K562 (cell line): ENCODE results near the gene MAN1A1. TPM values are rescaled to one million over a fixed set of nuclear protein-coding genes. Genes with fewer than 3 reads are reported as not detected.

Experiments used
- ATF1 ChIP-seq, 2 experiments: fragments of 450-650 bp in 1 of 2; IDR thresholded peaks; 2 replicates each; pipeline ENCODE4 v1.6.1; 2016; ENCODE audit warnings: missing compliant biosample characterization in 1 of 2, missing genetic modification characterization in 1 of 2
- ATF7 ChIP-seq: fragments of 450-650 bp; IDR thresholded peaks from 2 replicates; pipeline ENCODE4 v1.7.1; 2014; ENCODE audit warnings: mild to moderate bottlenecking, moderate library complexity
- BCL6 ChIP-seq: fragments of 250-450 bp; sonication (Bioruptor Pico); IDR thresholded peaks from 2 replicates; pipeline ENCODE4 v1.4.0; 2020
- CBFA2T2 ChIP-seq: fragments of 450-650 bp; conservative IDR thresholded peaks from 2 replicates; pipeline ENCODE4 v1.6.1; 2017; ENCODE audit warnings: mild to moderate bottlenecking
- CBX1 ChIP-seq: sonication (generic); IDR thresholded peaks from 2 replicates; pipeline ENCODE4 v1.6.1; 2016; ENCODE audit warnings: antibody characterized with exemption, low read depth, mild to moderate bottlenecking
- EWSR1 ChIP-seq: fragments of 450-650 bp; IDR thresholded peaks from 2 replicates; pipeline ENCODE4 v1.6.1; 2018; ENCODE audit warnings: borderline replicate concordance, mild to moderate bottlenecking, low read depth, moderate library complexity; ENCODE audit not compliant: partially characterized antibody
- GATAD2B ChIP-seq: fragments of 450-650 bp; IDR thresholded peaks from 2 replicates; pipeline ENCODE4 v1.6.1; 2017; ENCODE audit warnings: mild to moderate bottlenecking, borderline replicate concordance
- LEF1 ChIP-seq: fragments of 450-650 bp; IDR thresholded peaks from 2 replicates; pipeline ENCODE4 v1.6.1; 2016; ENCODE audit warnings: mild to moderate bottlenecking
- MAFK ChIP-seq: IDR thresholded peaks from 2 replicates; pipeline ENCODE4 v1.6.1; 2011; ENCODE audit warnings: low read length, improper control_type of control experiment
- NUFIP1 ChIP-seq: fragments of 450-650 bp; IDR thresholded peaks from 2 replicates; pipeline ENCODE4 v1.6.1; 2018; ENCODE audit not compliant: partially characterized antibody
- PCBP2 ChIP-seq: fragments of 200-400 bp; formaldehyde crosslinking; IDR thresholded peaks from 2 replicates; pipeline ENCODE4 v1.6.1; 2018; ENCODE audit warnings: low read length, low read depth, mild to moderate bottlenecking, moderate library complexity; ENCODE audit not compliant: poor library complexity, severe bottlenecking
- PHB2 ChIP-seq: fragments of 450-650 bp; IDR thresholded peaks from 2 replicates; pipeline ENCODE4 v1.6.1; 2017; ENCODE audit warnings: low read depth
- PHF21A ChIP-seq: fragments of 450-650 bp; IDR thresholded peaks from 2 replicates; pipeline ENCODE4 v1.6.1; 2017; ENCODE audit warnings: low read depth, borderline replicate concordance
- RBM34 ChIP-seq: fragments of 200-400 bp; formaldehyde crosslinking; IDR thresholded peaks from 2 replicates; pipeline ENCODE4 v1.6.1; 2018; ENCODE audit warnings: low read length, borderline replicate concordance; ENCODE audit not compliant: insufficient read depth
- SMARCC2 ChIP-seq: fragments of 450-650 bp; IDR thresholded peaks from 2 replicates; pipeline ENCODE4 v1.6.1; 2017; ENCODE audit warnings: antibody characterized with exemption, moderate library complexity, mild to moderate bottlenecking, low read depth
- SRSF3 ChIP-seq: fragments of 200-400 bp; formaldehyde crosslinking; IDR thresholded peaks from 2 replicates; pipeline ENCODE4 v1.6.1; 2016; ENCODE audit warnings: mild to moderate bottlenecking, low read length, moderate library complexity; ENCODE audit not compliant: insufficient read depth
- ZNF175 ChIP-seq: fragments of 200-800 bp; sonication (Bioruptor generic); IDR thresholded peaks from 2 replicates; pipeline ENCODE4 v1.6.1; 2016; ENCODE audit warnings: low read depth, mild to moderate bottlenecking, missing genetic modification characterization, missing compliant biosample characterization
- ZNF184 ChIP-seq: sonication (generic); formaldehyde crosslinking; IDR thresholded peaks from 2 replicates; pipeline ENCODE4 v1.5.0; 2020; ENCODE audit warnings: missing genetic modification reagents
- ZNF584 ChIP-seq: fragments of 200-800 bp; sonication (Bioruptor generic); IDR thresholded peaks from 2 replicates; pipeline ENCODE4 v1.6.1; 2016; ENCODE audit warnings: low read depth, mild to moderate bottlenecking, missing genetic modification characterization, missing compliant biosample characterization
- ZNF655 ChIP-seq: fragments of 250-450 bp; sonication (Bioruptor Pico); IDR thresholded peaks from 2 replicates; pipeline ENCODE4 v1.5.0; 2021
- ZNF764 ChIP-seq: fragments of 250-450 bp; sonication (Bioruptor Pico); IDR thresholded peaks from 2 replicates; pipeline ENCODE4 v1.4.0; 2020; ENCODE audit warnings: low read depth, mild to moderate bottlenecking, moderate library complexity
- polyA plus RNA-seq, 8 experiments: library from polyadenylated mRNA; depleted of rRNA in 4 of 8; stranded (reverse) in 5 of 8; unstranded in 3 of 8; fragments of >200 nt; fragmentation: Nextera tagmentation in 2 of 8; fragmentation: Illumina TruSeq in 1 of 8; extraction: Ambion mirVana in 2 of 8; extraction: Trizol in 1 of 8; gene quantifications; 2 replicates each; pipeline versions ENCODE4 v1.2.1 to v1.2.3, GENCODE V29; 2011 to 2014; ENCODE audit warnings: inconsistent platforms in 1 of 8, missing spikeins in 1 of 8
- total RNA-seq, 7 experiments: library from RNA; depleted of rRNA in 6 of 7; stranded (reverse); fragments of >200 nt in 6 of 7; fragmentation: Illumina TruSeq in 2 of 7; extraction: Trizol in 2 of 7; gene quantifications; 2 replicates each; pipeline versions ENCODE4 v1.2.1 to v1.2.3, GENCODE V29; 2011 to 2021; ENCODE audit warnings: low replicate concordance in 1 of 7
- TF ChIP-seq, protein P1 (sequence below): fragments of 450-650 bp; IDR thresholded peaks from 2 replicates; pipeline ENCODE4 v1.6.1; 2016
- TF ChIP-seq, protein P2 (sequence below): sonication (generic); formaldehyde crosslinking; IDR thresholded peaks from 2 replicates; pipeline ENCODE4 v1.8.0; 2022; ENCODE audit warnings: mild to moderate bottlenecking, missing genetic modification reagents, borderline replicate concordance

Gene MAN1A1
- total and polyA plus RNA-seq, 9 of the 15 experiments (the other 6 are each of a cell fraction or from before 2014, with no cell fraction given): 24.5 to 78.4 (median 59.7) TPM

DNA sequence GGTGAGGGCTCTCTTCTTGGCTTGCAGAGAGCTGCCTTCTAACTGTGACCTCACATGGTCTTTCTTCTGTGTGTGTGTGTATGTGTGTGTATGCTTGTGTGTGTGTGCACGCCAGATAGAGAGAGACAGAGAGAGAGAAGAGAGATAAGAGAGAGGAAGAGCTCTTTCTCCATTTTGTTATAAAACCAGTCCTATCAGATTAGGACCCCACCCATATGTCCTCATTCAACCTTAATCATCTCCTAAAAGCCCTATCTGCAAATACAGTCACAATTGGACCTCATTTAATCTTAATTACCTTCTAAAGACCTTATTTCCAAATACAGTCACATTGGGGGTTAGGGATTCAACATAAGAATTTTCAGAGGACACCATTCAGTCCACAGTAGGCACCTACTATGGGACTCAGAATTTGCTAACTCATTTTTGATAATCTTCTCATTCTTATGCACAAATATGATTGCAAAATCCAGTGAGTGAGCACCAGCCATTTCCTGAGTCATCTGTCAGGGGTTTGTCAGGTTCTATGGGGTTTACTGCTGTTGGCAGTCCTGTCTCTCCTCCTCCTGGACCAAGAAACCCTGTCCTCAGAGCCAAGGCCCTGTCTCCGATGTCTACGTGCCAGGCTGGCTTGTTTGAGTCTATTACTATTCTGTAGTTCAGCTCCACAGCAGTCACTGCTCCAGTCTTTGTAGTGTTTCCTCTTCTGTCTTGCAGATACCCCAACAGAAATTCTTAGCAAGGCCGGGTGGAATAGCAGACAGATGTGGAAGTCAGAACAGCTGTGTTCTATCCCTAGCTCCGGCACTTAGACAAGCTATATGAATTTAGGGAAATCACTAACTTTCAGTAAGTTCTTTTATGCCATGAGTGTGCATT, 212.1 kb downstream of the MAN1A1 start (continued):
- TF ChIP-seq ZNF655 (CRISPR knock-in tag) (no peak), ATF7 (peak; percentile 78), ZNF764 (CRISPR knock-in tag) (no peak), NUFIP1 (peak; percentile 91), ZNF184 (CRISPR knock-in tag) (no peak), RBM34 (no peak), SRSF3 (no peak), MAFK (peak; percentile 84), PHB2 (peak; percentile 81), LEF1 (peak; percentile 95), ZNF175 (CRISPR knock-in tag) (0 out of 2 replicates have a peak, but pooled peaks have one; percentile 34), CBX1 (no peak), PHF21A (no peak), BCL6 (no peak), CBFA2T2 (peak; percentile 93), SMARCC2 (peak; percentile 93), ATF1 (CRISPR knock-in tag; IDR thresholded peaks at IDR 0.05) (no peak), ATF1 (tag; IDR thresholded peaks at IDR 0.05) (peak; percentile 85), GATAD2B (peak; percentile 97), ZNF584 (CRISPR knock-in tag) (no peak), PCBP2 (no peak), EWSR1 (no peak)
- TF ChIP-seq, protein P1, sequence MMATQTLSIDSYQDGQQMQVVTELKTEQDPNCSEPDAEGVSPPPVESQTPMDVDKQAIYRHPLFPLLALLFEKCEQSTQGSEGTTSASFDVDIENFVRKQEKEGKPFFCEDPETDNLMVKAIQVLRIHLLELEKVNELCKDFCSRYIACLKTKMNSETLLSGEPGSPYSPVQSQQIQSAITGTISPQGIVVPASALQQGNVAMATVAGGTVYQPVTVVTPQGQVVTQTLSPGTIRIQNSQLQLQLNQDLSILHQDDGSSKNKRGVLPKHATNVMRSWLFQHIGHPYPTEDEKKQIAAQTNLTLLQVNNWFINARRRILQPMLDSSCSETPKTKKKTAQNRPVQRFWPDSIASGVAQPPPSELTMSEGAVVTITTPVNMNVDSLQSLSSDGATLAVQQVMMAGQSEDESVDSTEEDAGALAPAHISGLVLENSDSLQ: peak; percentile 77
- TF ChIP-seq, protein P2, sequence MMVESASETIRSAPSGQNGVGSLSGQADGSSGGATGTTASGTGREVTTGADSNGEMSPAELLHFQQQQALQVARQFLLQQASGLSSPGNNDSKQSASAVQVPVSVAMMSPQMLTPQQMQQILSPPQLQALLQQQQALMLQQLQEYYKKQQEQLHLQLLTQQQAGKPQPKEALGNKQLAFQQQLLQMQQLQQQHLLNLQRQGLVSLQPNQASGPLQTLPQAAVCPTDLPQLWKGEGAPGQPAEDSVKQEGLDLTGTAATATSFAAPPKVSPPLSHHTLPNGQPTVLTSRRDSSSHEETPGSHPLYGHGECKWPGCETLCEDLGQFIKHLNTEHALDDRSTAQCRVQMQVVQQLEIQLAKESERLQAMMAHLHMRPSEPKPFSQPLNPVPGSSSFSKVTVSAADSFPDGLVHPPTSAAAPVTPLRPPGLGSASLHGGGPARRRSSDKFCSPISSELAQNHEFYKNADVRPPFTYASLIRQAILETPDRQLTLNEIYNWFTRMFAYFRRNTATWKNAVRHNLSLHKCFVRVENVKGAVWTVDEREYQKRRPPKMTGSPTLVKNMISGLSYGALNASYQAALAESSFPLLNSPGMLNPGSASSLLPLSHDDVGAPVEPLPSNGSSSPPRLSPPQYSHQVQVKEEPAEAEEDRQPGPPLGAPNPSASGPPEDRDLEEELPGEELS (CRISPR knock-in tag): 0 out of 2 replicates have a peak, but pooled peaks have one; percentile 27
